Measurements from ENCODE around the gene HNRNPC.

Gene HNRNPC

GRCh38 chr14:21231020-21231652, 38.1 kb downstream of the HNRNPC start:
- Histone ChIP-seq H3K27ac (ENCODE audit: low read length) (no peak overlapping the region), H3K36me3 (ENCODE audit: insufficient read depth, low read length) (peaks cover 100% of the 10 kb centered on the region), H3K79me2 (ENCODE audit: insufficient read depth, low read length) (peaks cover 100% of the 10 kb centered on the region), H3K9ac (ENCODE audit: low read depth, low read length) (no peak overlapping the region), H3K4me3 (ENCODE audit: low read depth in 1 of 2, low read length in 2 of 2) (no peak overlapping the region), H3K27me3 (ENCODE audit: insufficient read depth, low read length, poor library complexity) (no peaks in the 10 kb centered on the region), H3K9me3 (ENCODE audit: insufficient read depth, low read length, severe bottlenecking) (no peaks in the 10 kb centered on the region), H2AFZ (ENCODE audit: low read depth, low read length) (no peak overlapping the region), H3K4me1 (ENCODE audit: insufficient read depth, low read length) (peaks cover 5% of the 10 kb centered on the region; the same call in 1 of the 2 replicates), H3K4me2 (ENCODE audit: insufficient read depth, low read length) (no peak overlapping the region), H4K20me1 (ENCODE audit: insufficient read depth, low read length) (peaks cover 93% of the 10 kb centered on the region)
- DNase-seq (no peak), ATAC-seq (ENCODE audit: insufficient read depth, low read depth) (no peak)
- TF ChIP-seq, protein P1, sequence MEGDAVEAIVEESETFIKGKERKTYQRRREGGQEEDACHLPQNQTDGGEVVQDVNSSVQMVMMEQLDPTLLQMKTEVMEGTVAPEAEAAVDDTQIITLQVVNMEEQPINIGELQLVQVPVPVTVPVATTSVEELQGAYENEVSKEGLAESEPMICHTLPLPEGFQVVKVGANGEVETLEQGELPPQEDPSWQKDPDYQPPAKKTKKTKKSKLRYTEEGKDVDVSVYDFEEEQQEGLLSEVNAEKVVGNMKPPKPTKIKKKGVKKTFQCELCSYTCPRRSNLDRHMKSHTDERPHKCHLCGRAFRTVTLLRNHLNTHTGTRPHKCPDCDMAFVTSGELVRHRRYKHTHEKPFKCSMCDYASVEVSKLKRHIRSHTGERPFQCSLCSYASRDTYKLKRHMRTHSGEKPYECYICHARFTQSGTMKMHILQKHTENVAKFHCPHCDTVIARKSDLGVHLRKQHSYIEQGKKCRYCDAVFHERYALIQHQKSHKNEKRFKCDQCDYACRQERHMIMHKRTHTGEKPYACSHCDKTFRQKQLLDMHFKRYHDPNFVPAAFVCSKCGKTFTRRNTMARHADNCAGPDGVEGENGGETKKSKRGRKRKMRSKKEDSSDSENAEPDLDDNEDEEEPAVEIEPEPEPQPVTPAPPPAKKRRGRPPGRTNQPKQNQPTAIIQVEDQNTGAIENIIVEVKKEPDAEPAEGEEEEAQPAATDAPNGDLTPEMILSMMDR (IDR thresholded peaks at IDR 0.05; ENCODE audit: borderline replicate concordance, extremely low read depth, low read length, poor library complexity, severe bottlenecking) = no peak
- TF ChIP-seq EZH2 (IDR thresholded peaks at IDR 0.05; ENCODE audit: borderline replicate concordance, low read depth, low read length, severe bottlenecking) = no peak

GRCh38 chr14:21229821-21230220, 39.4 kb downstream of the HNRNPC start:
- peaks cover 100% of the 10 kb centered on the region for H3K36me3 ChIP-seq (ENCODE audit: insufficient read depth, low read length)
- ATAC-seq (ENCODE audit: insufficient read depth, low read depth) = peak; percentile 66
- H3K27ac ChIP-seq (ENCODE audit: low read length) = no peak overlapping the region
- DNase-seq = no peak
- no peak overlapping the region for H2AFZ ChIP-seq (ENCODE audit: low read depth, low read length)
- no peak overlapping the region for H3K4me3 ChIP-seq (ENCODE audit: low read depth in 1 of 2, low read length in 2 of 2)
- H3K4me1 ChIP-seq (ENCODE audit: insufficient read depth, low read length) = peaks cover 5% of the 10 kb centered on the region; the same call in 1 of the 2 replicates
- peaks cover 93% of the 10 kb centered on the region for H4K20me1 ChIP-seq (ENCODE audit: insufficient read depth, low read length)
- no peak overlapping the region for H3K4me2 ChIP-seq (ENCODE audit: insufficient read depth, low read length)
- H3K79me2 ChIP-seq (ENCODE audit: insufficient read depth, low read length) = peaks cover 100% of the 10 kb centered on the region
- no peaks in the 10 kb centered on the region for H3K9me3 ChIP-seq (ENCODE audit: insufficient read depth, low read length, severe bottlenecking)
- no peak for TF ChIP-seq EZH2 (IDR thresholded peaks at IDR 0.05; ENCODE audit: borderline replicate concordance, low read depth, low read length, severe bottlenecking)
- TF ChIP-seq, protein P1 (IDR thresholded peaks at IDR 0.05; ENCODE audit: borderline replicate concordance, extremely low read depth, low read length, poor library complexity, severe bottlenecking) = no peak
- H3K9ac ChIP-seq (ENCODE audit: low read depth, low read length) = no peak overlapping the region
- H3K27me3 ChIP-seq (ENCODE audit: insufficient read depth, low read length, poor library complexity) = no peaks in the 10 kb centered on the region

GRCh38 chr14:21227981-21228380, 41.3 kb downstream of the HNRNPC start:
- Histone ChIP-seq H3K4me2 (ENCODE audit: insufficient read depth, low read length) (no peak overlapping the region), H3K9me3 (ENCODE audit: insufficient read depth, low read length, severe bottlenecking) (no peaks in the 10 kb centered on the region), H3K36me3 (ENCODE audit: insufficient read depth, low read length) (peaks cover 100% of the 10 kb centered on the region), H3K27ac (ENCODE audit: low read length) (no peak overlapping the region), H3K9ac (ENCODE audit: low read depth, low read length) (no peak overlapping the region), H3K4me3 (ENCODE audit: low read depth in 1 of 2, low read length in 2 of 2) (no peak overlapping the region), H3K79me2 (ENCODE audit: insufficient read depth, low read length) (peaks cover 100% of the 10 kb centered on the region), H4K20me1 (ENCODE audit: insufficient read depth, low read length) (peaks cover 93% of the 10 kb centered on the region), H3K27me3 (ENCODE audit: insufficient read depth, low read length, poor library complexity) (no peaks in the 10 kb centered on the region), H2AFZ (ENCODE audit: low read depth, low read length) (no peak overlapping the region), H3K4me1 (ENCODE audit: insufficient read depth, low read length) (peaks cover 5% of the 10 kb centered on the region; the same call in 1 of the 2 replicates)
- ATAC-seq (ENCODE audit: insufficient read depth, low read depth) (no peak), DNase-seq (no peak)
- no peak for TF ChIP-seq EZH2 (IDR thresholded peaks at IDR 0.05; ENCODE audit: borderline replicate concordance, low read depth, low read length, severe bottlenecking)
- TF ChIP-seq, protein P1 (IDR thresholded peaks at IDR 0.05; ENCODE audit: borderline replicate concordance, extremely low read depth, low read length, poor library complexity, severe bottlenecking) = no peak

Measured in DND-41 (cell line).